ENCODE measurements around the gene PEAK1. TPM values are rescaled to one million over a fixed set of nuclear protein-coding genes. Genes with fewer than 3 reads are reported as not detected.

PEAK1 gene
- total and polyA plus RNA-seq, 10 of the 15 experiments (the other 5 are each of a cell fraction or from before 2014, with no cell fraction given), result 0.62 to 24.2 (median 11.2) TPM

DNA sequence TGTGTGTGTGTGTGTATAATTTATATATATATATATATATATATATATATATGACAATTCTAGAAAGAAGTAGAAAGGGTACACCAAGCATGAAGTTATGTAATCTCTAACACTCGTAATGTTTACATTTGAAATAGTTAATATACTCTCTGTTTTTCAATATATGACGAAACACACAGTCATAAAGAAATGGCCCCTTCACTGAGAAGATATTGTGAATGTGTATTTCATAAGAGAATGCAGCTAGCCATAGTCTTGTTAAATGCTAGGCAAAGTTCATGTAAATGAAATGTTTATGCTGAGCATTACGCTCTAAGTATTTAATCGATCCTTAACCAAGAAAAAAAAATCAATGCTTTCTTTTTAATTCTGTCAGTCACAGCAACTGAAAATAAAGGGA, 194.3 kb downstream of the PEAK1 start:
- no TSS peak for BruUV-seq (replicated peaks)
- H3K9me3 ChIP-seq (replicated peaks; ENCODE audit: control insufficient read depth, insufficient read depth, low read length), result no peaks in the 10 kb centered on the region
- H3K9ac ChIP-seq (ENCODE audit: control insufficient read depth, insufficient read depth, low read length), result no peak overlapping the region
- ChIA-PET SMC1A (ENCODE audit: uncharacterized antibody, unreplicated experiment) (interaction anchor here (1.1 to 1.6 kb wide), 2 partner anchors 30 to 317 kb away, joined by 4 read pairs; no protein-coding TSS in a partner anchor), POLR2A (no interaction called here), RAD21 (ENCODE audit: unreplicated experiment) (no interaction called here), CTCF (interaction anchor here (1.5 to 2.0 kb wide), 2 partner anchors 271 to 318 kb away, joined by 4 to 7 read pairs; no protein-coding TSS in a partner anchor)
- no peak overlapping the region for H3K4me3 ChIP-seq
- WGBS (ENCODE audit: insufficient coverage, insufficient replicate concordance, low lambda C conversion rate, missing lambda C conversion rate), result 98% methylated on average over 4 of the region's 4 CpGs
- no peak for ATAC-seq
- H3K27me3 ChIP-seq (replicated peaks in 1 of 2; ENCODE audit: control insufficient read depth in 2 of 2, insufficient read depth in 2 of 2, low read length in 1 of 2), result no peaks in the 10 kb centered on the region
- 0 out of 2 replicates have a peak, but pooled peaks cover 3% of the 10 kb centered on the region for H3K4me1 ChIP-seq (ENCODE audit: control insufficient read depth, insufficient read depth, low read length)
- no peak for DNase-seq (ENCODE audit: low read depth, low spot score)
- TF ChIP-seq SP1 (IDR thresholded peaks at IDR 0.05; ENCODE audit: low read depth, low read length) (no peak), BHLHE40 (IDR thresholded peaks at IDR 0.05; ENCODE audit: borderline replicate concordance in 1 of 2, low read depth in 2 of 2, low read length in 1 of 2) (no peak), SMAD1 (IDR thresholded peaks at IDR 0.05; ENCODE audit: low read depth, partially characterized antibody) (no peak), ZZZ3 (IDR thresholded peaks at IDR 0.05; ENCODE audit: control insufficient read depth, insufficient read length, low read depth) (no peak), RAD21 (IDR thresholded peaks at IDR 0.05; ENCODE audit: insufficient read depth, low read depth, low read length) (no peak), MTA3 (IDR thresholded peaks at IDR 0.05; ENCODE audit: borderline replicate concordance, low read length) (no peak), NFXL1 (IDR thresholded peaks at IDR 0.05; ENCODE audit: borderline replicate concordance) (no peak), CREB1 (IDR thresholded peaks at IDR 0.05; ENCODE audit: low read depth) (no peak), SUZ12 (IDR thresholded peaks at IDR 0.05; ENCODE audit: unreplicated experiment) (no peak), GABPA (IDR thresholded peaks at IDR 0.05; ENCODE audit: low read depth) (no peak), RAD51 (IDR thresholded peaks at IDR 0.05) (no peak), MYC (IDR thresholded peaks at IDR 0.05; ENCODE audit: insufficient read depth, insufficient read length, insufficient replicate concordance, low read length, severe bottlenecking) (no peak), CBX5 (IDR thresholded peaks at IDR 0.05; ENCODE audit: low read depth) (no peak), CEBPB (IDR thresholded peaks at IDR 0.05; ENCODE audit: borderline replicate concordance in 1 of 2, low read depth in 2 of 2, low read length in 2 of 2) (no peak), NR2F1 (conservative IDR thresholded peaks at IDR 0.05) (no peak)
- TF ChIP-seq, protein P1, sequence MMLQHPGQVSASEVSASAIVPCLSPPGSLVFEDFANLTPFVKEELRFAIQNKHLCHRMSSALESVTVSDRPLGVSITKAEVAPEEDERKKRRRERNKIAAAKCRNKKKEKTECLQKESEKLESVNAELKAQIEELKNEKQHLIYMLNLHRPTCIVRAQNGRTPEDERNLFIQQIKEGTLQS (IDR thresholded peaks at IDR 0.05; ENCODE audit: borderline replicate concordance, extremely low read depth, low read depth, low read length), result no peak
- TF ChIP-seq, protein P2, sequence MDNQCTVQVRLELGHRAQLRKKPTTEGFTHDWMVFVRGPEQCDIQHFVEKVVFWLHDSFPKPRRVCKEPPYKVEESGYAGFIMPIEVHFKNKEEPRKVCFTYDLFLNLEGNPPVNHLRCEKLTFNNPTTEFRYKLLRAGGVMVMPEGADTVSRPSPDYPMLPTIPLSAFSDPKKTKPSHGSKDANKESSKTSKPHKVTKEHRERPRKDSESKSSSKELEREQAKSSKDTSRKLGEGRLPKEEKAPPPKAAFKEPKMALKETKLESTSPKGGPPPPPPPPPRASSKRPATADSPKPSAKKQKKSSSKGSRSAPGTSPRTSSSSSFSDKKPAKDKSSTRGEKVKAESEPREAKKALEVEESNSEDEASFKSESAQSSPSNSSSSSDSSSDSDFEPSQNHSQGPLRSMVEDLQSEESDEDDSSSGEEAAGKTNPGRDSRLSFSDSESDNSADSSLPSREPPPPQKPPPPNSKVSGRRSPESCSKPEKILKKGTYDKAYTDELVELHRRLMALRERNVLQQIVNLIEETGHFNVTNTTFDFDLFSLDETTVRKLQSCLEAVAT (IDR thresholded peaks at IDR 0.05), result no peak
- no peaks in the 10 kb centered on the region for H4K20me1 ChIP-seq (ENCODE audit: control insufficient read depth, insufficient read depth)
- no peak overlapping the region for H2AFZ ChIP-seq (ENCODE audit: control insufficient read depth, low read depth, low read length)
- no peak for FAIRE-seq
- no peak overlapping the region for H3K27ac ChIP-seq (ENCODE audit: control insufficient read depth, insufficient read depth)
- intact Hi-C loops (cut with micrococcal nuclease; ENCODE audit: unreplicated experiment) (no loop called here), in situ Hi-C loops (cut with MboI) (no loop called here)
- no peak overlapping the region for H3K4me2 ChIP-seq (ENCODE audit: control insufficient read depth, insufficient read depth)
- no peaks in the 10 kb centered on the region for H3K79me2 ChIP-seq (ENCODE audit: control insufficient read depth, insufficient read depth, low read length)
- no peaks in the 10 kb centered on the region for H3K36me3 ChIP-seq (ENCODE audit: control insufficient read depth in 2 of 2, insufficient read depth in 2 of 2, low read length in 1 of 2)

All from GM12878 (cell line).